ENCODE results near the gene SIRT6. TPM values are rescaled to one million over a fixed set of nuclear protein-coding genes. Genes with fewer than 3 reads are reported as not detected.

Gene SIRT6
- polyA plus RNA-seq, 1 donor from 2014 or later: 42.8 TPM

DNA sequence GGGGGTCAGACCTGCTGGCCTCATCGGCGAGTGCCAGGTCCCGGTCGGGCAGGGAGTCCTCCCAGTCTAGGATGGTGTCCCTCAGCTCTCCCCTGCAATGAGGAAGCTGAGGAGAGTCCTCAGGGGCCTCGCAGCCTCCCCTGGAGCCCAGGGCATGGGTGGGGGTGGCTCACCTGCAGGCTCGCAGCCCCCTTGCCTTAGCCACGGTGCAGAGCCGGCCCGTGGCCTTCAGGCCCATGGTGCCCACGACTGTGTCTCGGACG, 6.8 kb downstream of the SIRT6 start:
- H3K4me2 ChIP-seq (ENCODE audit: low read length): no peak overlapping the region
- H3K36me3 ChIP-seq (ENCODE audit: insufficient read depth, low read length): no peaks in the 10 kb centered on the region
- H3K9ac ChIP-seq (ENCODE audit: low read length): no peak overlapping the region
- no peaks in the 10 kb centered on the region for H3F3A ChIP-seq (ENCODE audit: insufficient read depth, low read length, poor library complexity, severe bottlenecking)
- no peak for TF ChIP-seq TAF1 (IDR thresholded peaks at IDR 0.05; ENCODE audit: low read depth)
- TF ChIP-seq REST (IDR thresholded peaks at IDR 0.05; ENCODE audit: borderline replicate concordance): no peak
- TF ChIP-seq RAD21 (conservative IDR thresholded peaks at IDR 0.05): no peak
- no peak for TF ChIP-seq POLR2AphosphoS5 (IDR thresholded peaks at IDR 0.05)
- no peak for TF ChIP-seq CTCF (IDR thresholded peaks at IDR 0.05; ENCODE audit: poor library complexity, severe bottlenecking)
- TF ChIP-seq EZH2 (IDR thresholded peaks at IDR 0.05; ENCODE audit: borderline replicate concordance, insufficient read depth, low read length, poor library complexity, severe bottlenecking): no peak
- TF ChIP-seq EP300 (conservative IDR thresholded peaks at IDR 0.05; ENCODE audit: poor library complexity, severe bottlenecking): no peak
- no peak for TF ChIP-seq MXI1 (conservative IDR thresholded peaks at IDR 0.05; ENCODE audit: poor library complexity, severe bottlenecking)
- no peak for TF ChIP-seq SMC3 (conservative IDR thresholded peaks at IDR 0.05; ENCODE audit: poor library complexity)
- no peak overlapping the region for H3K27ac ChIP-seq (ENCODE audit: low read length)
- H3K9me2 ChIP-seq (ENCODE audit: insufficient read depth, low read length): no peaks in the 10 kb centered on the region
- H3K9me3 ChIP-seq (ENCODE audit: low read length): no peaks in the 10 kb centered on the region
- no peaks in the 10 kb centered on the region for H4K20me1 ChIP-seq (ENCODE audit: insufficient read depth)
- peaks cover 23% of the 10 kb centered on the region for H3K27me3 ChIP-seq (ENCODE audit: insufficient read depth, low read depth, low read length)
- H3K4me3 ChIP-seq (ENCODE audit: low read length): no peak overlapping the region
- no peak overlapping the region for H2AFZ ChIP-seq (ENCODE audit: low read depth, low read length)
- no peaks in the 10 kb centered on the region for H3K79me2 ChIP-seq (replicated peaks; ENCODE audit: insufficient read depth, low read length)

DNA sequence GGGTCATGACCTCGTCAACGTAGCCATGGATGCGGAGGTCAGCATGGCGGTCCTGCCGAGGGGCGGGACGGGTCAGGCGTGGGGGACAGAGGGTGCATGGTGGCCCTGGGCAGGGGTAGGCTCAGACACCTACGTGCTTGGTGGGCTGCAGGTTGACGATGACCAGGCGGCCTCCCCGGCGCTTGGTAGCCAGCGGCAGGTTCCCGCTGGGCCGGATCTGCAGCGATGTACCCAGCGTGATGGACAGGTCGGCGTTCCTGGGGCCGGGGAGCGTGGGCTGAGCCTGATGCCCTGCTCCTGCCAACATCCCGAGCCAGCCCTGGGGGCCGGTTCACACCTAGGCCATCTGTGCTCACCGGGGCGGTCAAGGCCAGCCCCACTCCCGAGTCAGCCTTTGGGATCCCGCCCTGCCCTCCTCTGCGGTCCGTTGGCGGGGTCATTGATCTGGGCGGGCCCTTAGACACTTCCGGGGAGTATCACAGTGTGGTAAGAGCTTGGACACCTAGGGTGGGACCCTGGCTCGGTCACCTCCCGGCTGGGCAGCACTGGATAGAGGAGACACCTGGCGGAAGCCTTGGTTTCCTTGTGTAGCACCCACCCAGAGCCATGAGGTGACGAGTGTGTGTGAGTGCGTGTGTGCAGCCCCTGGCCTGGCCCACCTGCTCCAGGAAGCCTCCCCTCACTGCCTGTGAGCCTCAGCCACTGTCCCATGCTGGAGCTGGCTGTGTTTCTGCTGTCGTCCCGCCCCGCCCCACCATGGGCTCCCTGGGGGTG, 7.3 kb downstream of the SIRT6 start:
- H3K27me3 ChIP-seq (ENCODE audit: insufficient read depth, low read depth, low read length): peaks cover 23% of the 10 kb centered on the region
- H3F3A ChIP-seq (ENCODE audit: insufficient read depth, low read length, poor library complexity, severe bottlenecking): no peaks in the 10 kb centered on the region
- TF ChIP-seq TAF1 (IDR thresholded peaks at IDR 0.05; ENCODE audit: low read depth) (no peak), CTCF (IDR thresholded peaks at IDR 0.05; ENCODE audit: poor library complexity, severe bottlenecking) (no peak), SMC3 (conservative IDR thresholded peaks at IDR 0.05; ENCODE audit: poor library complexity) (no peak), EZH2 (IDR thresholded peaks at IDR 0.05; ENCODE audit: borderline replicate concordance, insufficient read depth, low read length, poor library complexity, severe bottlenecking) (no peak), POLR2AphosphoS5 (IDR thresholded peaks at IDR 0.05) (no peak), EP300 (conservative IDR thresholded peaks at IDR 0.05; ENCODE audit: poor library complexity, severe bottlenecking) (no peak), REST (IDR thresholded peaks at IDR 0.05; ENCODE audit: borderline replicate concordance) (no peak), MXI1 (conservative IDR thresholded peaks at IDR 0.05; ENCODE audit: poor library complexity, severe bottlenecking) (no peak), RAD21 (conservative IDR thresholded peaks at IDR 0.05) (no peak)
- H3K36me3 ChIP-seq (ENCODE audit: insufficient read depth, low read length): no peaks in the 10 kb centered on the region
- H3K9me2 ChIP-seq (ENCODE audit: insufficient read depth, low read length): no peaks in the 10 kb centered on the region
- no peaks in the 10 kb centered on the region for H4K20me1 ChIP-seq (ENCODE audit: insufficient read depth)
- no peak overlapping the region for H3K4me3 ChIP-seq (ENCODE audit: low read length)
- H3K27ac ChIP-seq (ENCODE audit: low read length): no peak overlapping the region
- no peaks in the 10 kb centered on the region for H3K79me2 ChIP-seq (replicated peaks; ENCODE audit: insufficient read depth, low read length)
- H3K4me2 ChIP-seq (ENCODE audit: low read length): no peak overlapping the region
- no peak overlapping the region for H2AFZ ChIP-seq (ENCODE audit: low read depth, low read length)
- H3K9ac ChIP-seq (ENCODE audit: low read length): no peak overlapping the region
- no peaks in the 10 kb centered on the region for H3K9me3 ChIP-seq (ENCODE audit: low read length)
